Vagina (tissue), 2 donors: ENCODE data around the gene TLE4. TPM values are rescaled to one million over a fixed set of nuclear protein-coding genes. Genes with fewer than 3 reads are reported as not detected.

ENCODE experiments used
- DNase-seq, 2 donors: peaks; one replicate each; pipeline ENCODE4 v3.0.0-alpha.2; 2017; ENCODE audit errors: extremely low spot score in 2 of 2
- H3K27ac ChIP-seq: fragments of 200-600 bp; sonication (generic); one replicate; pipeline ENCODE4 v1.5.1; 2019
- H3K27me3 ChIP-seq: fragments of 200-600 bp; sonication (generic); one replicate; pipeline ENCODE4 v1.5.1; 2019
- H3K36me3 ChIP-seq, 2 donors: fragments of 200-600 bp; sonication (generic); one replicate each; pipeline ENCODE4 v1.5.1; 2017 to 2019
- H3K4me1 ChIP-seq: fragments of 200-600 bp; sonication (generic); one replicate; pipeline ENCODE4 v1.5.1; 2019
- H3K4me3 ChIP-seq, 2 donors: fragments of 200-600 bp; sonication (generic); 1 replicate in 1 of 2; 2 replicates in 1 of 2; pipeline ENCODE4 v1.5.1; 2016 to 2019
- H3K9me3 ChIP-seq: fragments of 200-600 bp; sonication (generic); one replicate; pipeline ENCODE4 v1.5.1; 2019
- POLR2A ChIP-seq, 2 donors: fragments of 450-650 bp; IDR thresholded peaks; one replicate each; pipeline ENCODE4 v1.6.1; 2017; ENCODE audit warnings: antibody characterized with exemption in 2 of 2, mild to moderate bottlenecking in 2 of 2, moderate library complexity in 2 of 2
- POLR2AphosphoS5 ChIP-seq, 2 donors: sonication (generic); formaldehyde crosslinking; IDR thresholded peaks; one replicate each; pipeline ENCODE4 v1.9.0; 2017; ENCODE audit warnings: antibody characterized with exemption in 2 of 2, mild to moderate bottlenecking in 2 of 2, low read depth in 1 of 2; ENCODE audit not compliant: insufficient read depth in 1 of 2
- intact Hi-C: fragments of 100-400 bp; cut with DNase I; formaldehyde crosslinking; loops from one replicate; pipeline ENCODE4 v1.15.1; 2023
- total RNA-seq: library from RNA; depleted of rRNA; stranded (reverse); fragments of >200 nt; gene quantifications from one replicate; pipeline ENCODE4 v1.2.3, GENCODE V29; 2016
- TF ChIP-seq, protein P1 (sequence below), 3 experiments: fragments of 450-650 bp in 2 of 3; fragments of 200-600 bp in 1 of 3; sonication (generic) in 1 of 3; IDR thresholded peaks; one replicate each; pipeline ENCODE4 v1.5.1; 2017 to 2019; ENCODE audit warnings: antibody characterized with exemption in 3 of 3, mild to moderate bottlenecking in 2 of 3, moderate library complexity in 2 of 3

Gene TLE4
- total RNA-seq, 1 donor from 2014 or later, result 49.8 TPM

DNA sequence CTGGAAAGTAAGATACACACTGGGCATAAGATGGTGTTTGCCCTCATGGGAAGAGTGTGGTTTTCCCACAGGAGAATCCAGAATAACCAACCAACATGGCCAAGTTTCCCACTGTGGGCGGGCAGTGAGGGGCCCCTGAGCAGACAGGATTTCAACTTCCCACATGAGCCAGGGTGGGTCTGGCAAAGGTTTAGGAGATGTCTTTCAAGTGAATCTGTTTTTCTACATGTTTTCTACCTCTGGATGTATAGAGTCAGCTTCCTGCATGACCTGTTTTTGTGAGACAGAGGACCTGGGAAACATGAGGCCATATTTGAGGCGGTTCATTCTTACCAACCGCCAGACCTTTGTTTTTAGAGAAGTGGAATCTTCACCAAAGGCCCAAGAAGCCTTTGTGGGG is 100.5 kb downstream of the TLE4 start:
- no peaks in the 10 kb centered on the region for H3K27me3 ChIP-seq
- no peaks in the 10 kb centered on the region for H3K36me3 ChIP-seq
- no peaks in the 10 kb centered on the region for H3K9me3 ChIP-seq
- intact Hi-C loops, result no loop called here
- H3K4me3 ChIP-seq, result no peak overlapping the region
- no peak overlapping the region for H3K27ac ChIP-seq
- peak in 1 of 2 donors; percentile 54 for DNase-seq
- no peak for TF ChIP-seq POLR2AphosphoS5 (IDR thresholded peaks at IDR 0.05; ENCODE audit: insufficient read depth in 1 of 2, low read depth in 1 of 2)
- TF ChIP-seq, protein P1, sequence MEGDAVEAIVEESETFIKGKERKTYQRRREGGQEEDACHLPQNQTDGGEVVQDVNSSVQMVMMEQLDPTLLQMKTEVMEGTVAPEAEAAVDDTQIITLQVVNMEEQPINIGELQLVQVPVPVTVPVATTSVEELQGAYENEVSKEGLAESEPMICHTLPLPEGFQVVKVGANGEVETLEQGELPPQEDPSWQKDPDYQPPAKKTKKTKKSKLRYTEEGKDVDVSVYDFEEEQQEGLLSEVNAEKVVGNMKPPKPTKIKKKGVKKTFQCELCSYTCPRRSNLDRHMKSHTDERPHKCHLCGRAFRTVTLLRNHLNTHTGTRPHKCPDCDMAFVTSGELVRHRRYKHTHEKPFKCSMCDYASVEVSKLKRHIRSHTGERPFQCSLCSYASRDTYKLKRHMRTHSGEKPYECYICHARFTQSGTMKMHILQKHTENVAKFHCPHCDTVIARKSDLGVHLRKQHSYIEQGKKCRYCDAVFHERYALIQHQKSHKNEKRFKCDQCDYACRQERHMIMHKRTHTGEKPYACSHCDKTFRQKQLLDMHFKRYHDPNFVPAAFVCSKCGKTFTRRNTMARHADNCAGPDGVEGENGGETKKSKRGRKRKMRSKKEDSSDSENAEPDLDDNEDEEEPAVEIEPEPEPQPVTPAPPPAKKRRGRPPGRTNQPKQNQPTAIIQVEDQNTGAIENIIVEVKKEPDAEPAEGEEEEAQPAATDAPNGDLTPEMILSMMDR (IDR thresholded peaks at IDR 0.05), result no peak
- no peak for TF ChIP-seq POLR2A (IDR thresholded peaks at IDR 0.05)
- peaks cover 4% of the 10 kb centered on the region for H3K4me1 ChIP-seq

DNA sequence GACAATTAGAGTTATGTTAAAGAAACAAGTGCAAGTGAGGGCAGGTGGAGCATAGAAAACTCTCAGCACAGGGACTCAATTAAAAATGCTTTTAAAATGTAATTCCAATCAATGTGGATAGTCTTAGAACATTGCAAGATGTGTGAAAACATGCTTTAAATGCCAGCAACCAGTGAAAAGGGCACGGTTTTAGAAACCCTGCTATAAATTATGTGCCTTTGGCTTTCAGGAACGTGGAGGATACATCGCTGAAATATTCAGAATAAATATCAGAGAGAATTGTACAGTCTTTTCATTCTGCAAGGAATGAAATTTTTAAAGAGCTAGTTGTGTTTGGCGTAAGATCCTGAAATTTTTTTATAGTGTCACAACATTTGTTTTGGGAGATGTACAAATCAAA is 101.1 kb downstream of the TLE4 start:
- intact Hi-C loops, result no loop called here
- H3K27ac ChIP-seq, result no peak overlapping the region

DNA sequence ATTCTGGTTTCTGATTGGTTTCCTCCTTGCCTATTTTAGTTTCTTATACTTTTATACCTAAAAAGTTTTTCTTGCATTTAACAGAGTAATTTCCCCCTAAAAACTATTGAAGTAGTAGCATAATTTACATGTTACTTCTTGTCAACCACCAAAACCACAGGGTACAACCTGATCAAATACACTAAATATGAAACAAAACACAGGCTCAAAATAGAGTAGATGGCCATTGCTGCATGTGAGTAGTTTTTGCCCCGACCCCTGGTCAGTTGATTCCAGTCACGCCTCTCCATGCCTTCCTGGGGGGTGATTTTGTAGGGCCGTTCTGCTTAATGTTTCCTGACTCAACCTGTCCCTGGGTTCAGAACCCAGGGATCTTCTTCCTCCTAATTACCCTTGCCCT is 101.8 kb downstream of the TLE4 start:
- Histone ChIP-seq H3K27ac (no peak overlapping the region), H3K9me3 (no peaks in the 10 kb centered on the region), H3K4me1 (no peaks in the 10 kb centered on the region), H3K4me3 (no peak overlapping the region), H3K36me3 (no peaks in the 10 kb centered on the region), H3K27me3 (no peaks in the 10 kb centered on the region)
- peak in 1 of 2 donors; percentile 56 for DNase-seq
- intact Hi-C loops, result no loop called here
- TF ChIP-seq, protein P1 (IDR thresholded peaks at IDR 0.05), result no peak
- TF ChIP-seq POLR2A (IDR thresholded peaks at IDR 0.05) (no peak), POLR2AphosphoS5 (IDR thresholded peaks at IDR 0.05; ENCODE audit: insufficient read depth in 1 of 2, low read depth in 1 of 2) (no peak)

More for the DNA sequence above, 101.1 kb downstream of the TLE4 start:
- Histone ChIP-seq H3K27me3 (no peaks in the 10 kb centered on the region), H3K36me3 (no peaks in the 10 kb centered on the region), H3K4me1 (peaks cover 4% of the 10 kb centered on the region), H3K9me3 (no peaks in the 10 kb centered on the region), H3K4me3 (no peak overlapping the region)
- DNase-seq, result no peak
- TF ChIP-seq POLR2A (IDR thresholded peaks at IDR 0.05) (no peak), POLR2AphosphoS5 (IDR thresholded peaks at IDR 0.05; ENCODE audit: insufficient read depth in 1 of 2, low read depth in 1 of 2) (no peak)
- TF ChIP-seq, protein P1 (IDR thresholded peaks at IDR 0.05), result no peak

DNA sequence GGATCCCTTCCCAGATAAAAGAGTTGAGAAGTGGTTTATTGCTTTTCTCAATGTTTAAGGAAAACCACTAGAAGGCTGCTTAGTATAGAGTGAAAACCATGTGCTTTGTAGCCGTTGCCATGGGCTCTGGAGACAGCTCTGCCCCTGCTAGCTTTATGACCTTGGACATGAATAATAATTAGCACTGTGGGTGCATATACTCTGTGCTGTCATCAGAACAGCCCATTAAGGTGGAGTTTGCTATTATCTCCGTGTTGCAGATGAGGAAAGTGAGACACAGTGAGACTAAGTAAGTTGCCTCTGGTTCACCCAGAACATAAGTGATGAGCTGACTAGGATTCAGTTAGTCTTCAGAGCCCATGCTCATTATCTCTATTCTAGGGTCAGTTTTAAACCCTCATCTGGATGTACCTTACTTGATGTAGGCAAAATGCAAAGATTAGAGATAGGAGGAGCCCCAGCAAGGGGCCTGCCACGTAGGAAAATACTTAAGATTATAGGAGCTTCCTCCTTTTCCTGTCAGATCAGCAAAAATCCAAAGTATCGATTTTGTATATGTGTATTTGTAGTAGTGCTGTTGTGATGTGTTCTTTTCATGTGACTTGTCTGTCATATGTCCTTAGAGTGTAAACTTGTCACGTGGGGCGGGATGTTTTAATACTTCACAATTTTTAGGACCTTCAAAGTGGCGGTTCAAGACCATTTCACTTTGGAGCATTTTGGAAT is 102.5 kb downstream of the TLE4 start:
- intact Hi-C loops, result no loop called here

DNA sequence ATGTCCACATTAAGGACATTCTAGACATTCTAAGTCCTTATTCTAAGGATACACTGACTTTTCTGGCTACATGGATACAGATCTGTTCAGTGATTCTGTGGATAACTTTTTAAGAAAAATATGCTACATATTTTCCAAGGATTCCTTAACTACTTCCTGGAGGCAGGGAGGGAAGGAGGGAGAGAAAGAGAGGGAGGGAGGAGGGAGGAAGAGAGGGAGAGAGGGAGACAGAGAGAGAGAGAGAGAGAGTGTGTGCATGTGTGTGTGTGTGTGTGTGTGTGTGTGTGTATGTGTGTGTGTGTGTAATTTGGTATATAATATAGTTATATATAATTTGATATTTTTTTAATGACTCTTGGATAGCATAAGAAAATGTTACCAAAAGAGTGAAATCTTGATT is 109.8 kb downstream of the TLE4 start:
- intact Hi-C loops, result no loop called here
- no peaks in the 10 kb centered on the region for H3K36me3 ChIP-seq
- no peaks in the 10 kb centered on the region for H3K9me3 ChIP-seq
- DNase-seq, result no peak
- H3K4me3 ChIP-seq, result no peak overlapping the region
- peaks cover 8% of the 10 kb centered on the region for H3K4me1 ChIP-seq
- H3K27me3 ChIP-seq, result no peaks in the 10 kb centered on the region
- no peak overlapping the region for H3K27ac ChIP-seq
- TF ChIP-seq, protein P1 (IDR thresholded peaks at IDR 0.05), result no peak
- no peak for TF ChIP-seq POLR2AphosphoS5 (IDR thresholded peaks at IDR 0.05; ENCODE audit: insufficient read depth in 1 of 2, low read depth in 1 of 2)
- no peak for TF ChIP-seq POLR2A (IDR thresholded peaks at IDR 0.05)

More for the DNA sequence above, 102.5 kb downstream of the TLE4 start:
- Histone ChIP-seq H3K27me3 (no peaks in the 10 kb centered on the region), H3K4me1 (no peaks in the 10 kb centered on the region), H3K9me3 (no peaks in the 10 kb centered on the region), H3K36me3 (no peaks in the 10 kb centered on the region), H3K4me3 (no peak overlapping the region), H3K27ac (no peak overlapping the region)
- TF ChIP-seq POLR2AphosphoS5 (IDR thresholded peaks at IDR 0.05; ENCODE audit: insufficient read depth in 1 of 2, low read depth in 1 of 2) (no peak), POLR2A (IDR thresholded peaks at IDR 0.05) (no peak)
- TF ChIP-seq, protein P1 (IDR thresholded peaks at IDR 0.05), result no peak
- DNase-seq, result peak in 1 of 2 donors; percentile 22
